Left ventricle myocardium superior (tissue), 1 donor: ENCODE results near the gene FAM47E. TPM values are rescaled to one million over a fixed set of nuclear protein-coding genes. Genes with fewer than 3 reads are reported as not detected.

ENCODE experiments used
- ATAC-seq: fragments of 200-7000 bp; cut with Tn5 transposase; one replicate; pipeline ENCODE4 v1.9.1; 2020; ENCODE audit warnings: mild to moderate bottlenecking, moderate library complexity
- DNase-seq: peaks from one replicate; pipeline ENCODE4 v3.0.0-alpha.2; 2020
- intact Hi-C: fragments of 100-400 bp; cut with micrococcal nuclease; formaldehyde crosslinking; loops from one replicate; pipeline ENCODE4 v1.11.0; 2022
- total RNA-seq: library from RNA; stranded (reverse); fragmentation: NEBNext Ultra II Directional; extraction: Animal tissue kit (Norgen Biotek cat#: 25700); gene quantifications from one replicate; pipeline ENCODE4 v1.2.1, GENCODE V29; 2021
- donor health status: DM: no; HTN: yes; CAD: no; lungs with severe emphysema.

The FAM47E gene
- total RNA-seq, 1 donor from 2014 or later: 2.4 TPM

DNA sequence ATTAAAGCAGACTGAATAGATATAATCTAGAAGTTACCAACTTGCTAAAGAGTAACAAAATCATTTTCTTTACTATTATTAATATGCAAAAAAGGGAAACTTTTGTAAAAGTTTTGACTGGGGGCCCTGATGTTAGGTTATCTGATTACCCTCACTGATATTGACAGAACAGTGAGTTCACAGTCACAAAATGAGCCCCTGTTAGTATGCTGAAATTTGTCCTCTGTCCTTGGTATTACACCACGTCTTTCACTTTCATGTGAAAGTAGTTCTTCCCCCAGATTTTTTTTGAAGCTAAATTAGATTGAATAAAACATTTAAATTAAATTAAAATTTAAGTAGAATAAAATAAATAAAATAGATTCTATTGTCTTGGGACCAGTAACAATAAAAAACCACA, 60.9 kb downstream of the FAM47E start:
- ATAC-seq (no peak), DNase-seq (no peak)
- intact Hi-C loops: no loop called here

DNA sequence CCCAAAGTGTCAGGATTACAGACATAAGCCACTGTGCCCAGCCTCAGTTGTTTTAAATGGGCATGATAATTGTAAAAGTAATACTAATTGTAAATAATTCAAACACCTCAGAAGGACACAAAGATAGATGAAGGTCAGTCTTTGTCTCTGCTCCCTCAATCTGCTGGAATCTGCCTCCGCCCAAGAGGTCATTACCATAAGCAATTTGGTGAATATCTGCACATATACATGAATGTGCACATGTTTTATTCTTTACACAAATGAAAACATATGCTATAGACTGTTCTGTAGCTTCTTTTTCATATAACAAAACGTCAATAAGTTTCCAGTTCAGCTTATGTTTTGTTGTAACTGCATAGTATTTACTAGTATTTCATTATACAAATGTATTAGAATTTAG, 62.0 kb downstream of the FAM47E start:
- no peak for DNase-seq
- no peak for ATAC-seq
- intact Hi-C loops: no loop called here

- intact Hi-C loops: no loop called here
- DNase-seq (no peak), ATAC-seq (peak; percentile 57)
Observed at GRCh38 chr4:76315267-76315918, 63.9 kb downstream of the FAM47E start.

DNA sequence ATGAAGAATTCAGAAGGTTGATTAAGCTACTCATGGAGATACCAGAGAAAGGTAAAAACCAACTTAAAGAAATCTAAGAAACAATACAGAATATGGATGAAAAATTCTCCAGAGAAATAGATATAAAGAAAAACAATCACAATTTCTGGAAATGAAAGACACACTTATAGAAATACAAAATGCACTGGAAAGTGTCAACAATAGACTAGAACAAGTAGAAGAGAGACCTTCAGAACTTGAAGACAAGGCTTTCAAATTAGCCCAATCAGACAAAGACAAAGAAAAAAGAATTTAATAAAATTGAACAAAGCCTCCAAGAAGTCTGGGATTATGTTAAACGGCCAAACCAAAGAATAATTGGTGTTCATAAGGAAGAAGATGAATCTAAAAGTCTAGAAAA, 64.6 kb downstream of the FAM47E start:
- intact Hi-C loops: no loop called here
- DNase-seq: no peak
- no peak for ATAC-seq

- intact Hi-C loops: no loop called here
- no peak for DNase-seq
- no peak for ATAC-seq
Observed at GRCh38 chr4:76322236-76322635, 70.7 kb downstream of the FAM47E start.

- no peak for DNase-seq
- no peak for ATAC-seq
- intact Hi-C loops: no loop called here
Observed at GRCh38 chr4:76325072-76325471, 73.6 kb downstream of the FAM47E start.

DNA sequence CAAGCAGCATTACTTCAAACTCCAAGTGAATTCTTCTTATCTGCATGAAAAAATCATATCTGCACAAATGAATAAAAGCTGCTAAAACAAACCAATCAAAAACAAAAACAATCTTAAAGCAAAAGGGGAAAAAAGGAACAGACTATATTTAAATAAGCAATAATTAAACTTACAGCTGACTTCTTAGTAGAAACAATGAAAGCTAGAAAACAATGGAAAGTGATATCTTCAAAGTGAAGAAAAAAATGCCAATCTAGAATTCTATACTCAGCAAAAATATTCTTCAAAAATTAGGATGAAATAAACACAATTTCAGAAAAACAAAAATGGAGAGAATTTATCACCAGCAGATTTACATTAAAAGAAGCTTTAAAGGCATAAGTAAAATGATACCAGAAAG, 75.0 kb downstream of the FAM47E start:
- ATAC-seq: no peak
- DNase-seq: no peak
- intact Hi-C loops: no loop called here

Other genes with a start within 250 kb of the FAM47E start
- 0.35 TPM for gene CXCL9, start 244.2 kb upstream of the FAM47E start, total RNA-seq
- 1.2 TPM for gene CXCL10, start 228.2 kb upstream of the FAM47E start, total RNA-seq
- gene CXCL11, start 215.7 kb upstream of the FAM47E start, total RNA-seq: 0.42 TPM
- gene ART3, start 177.0 kb upstream of the FAM47E start, total RNA-seq: 145 TPM
- 17.3 TPM for gene NUP54, start 103.3 kb upstream of the FAM47E start, total RNA-seq
- 91.4 TPM for gene SCARB2, start 37.9 kb upstream of the FAM47E start, total RNA-seq
- gene STBD1, start 55.0 kb downstream of the FAM47E start, total RNA-seq: 26.9 TPM
- gene CCDC158, start 169.4 kb downstream of the FAM47E start, total RNA-seq: 0.59 TPM
- gene SHROOM3, start 183.5 kb downstream of the FAM47E start, total RNA-seq: 14.2 TPM